ENCODE measurements around the gene CIB2.

Gene CIB2

DNA sequence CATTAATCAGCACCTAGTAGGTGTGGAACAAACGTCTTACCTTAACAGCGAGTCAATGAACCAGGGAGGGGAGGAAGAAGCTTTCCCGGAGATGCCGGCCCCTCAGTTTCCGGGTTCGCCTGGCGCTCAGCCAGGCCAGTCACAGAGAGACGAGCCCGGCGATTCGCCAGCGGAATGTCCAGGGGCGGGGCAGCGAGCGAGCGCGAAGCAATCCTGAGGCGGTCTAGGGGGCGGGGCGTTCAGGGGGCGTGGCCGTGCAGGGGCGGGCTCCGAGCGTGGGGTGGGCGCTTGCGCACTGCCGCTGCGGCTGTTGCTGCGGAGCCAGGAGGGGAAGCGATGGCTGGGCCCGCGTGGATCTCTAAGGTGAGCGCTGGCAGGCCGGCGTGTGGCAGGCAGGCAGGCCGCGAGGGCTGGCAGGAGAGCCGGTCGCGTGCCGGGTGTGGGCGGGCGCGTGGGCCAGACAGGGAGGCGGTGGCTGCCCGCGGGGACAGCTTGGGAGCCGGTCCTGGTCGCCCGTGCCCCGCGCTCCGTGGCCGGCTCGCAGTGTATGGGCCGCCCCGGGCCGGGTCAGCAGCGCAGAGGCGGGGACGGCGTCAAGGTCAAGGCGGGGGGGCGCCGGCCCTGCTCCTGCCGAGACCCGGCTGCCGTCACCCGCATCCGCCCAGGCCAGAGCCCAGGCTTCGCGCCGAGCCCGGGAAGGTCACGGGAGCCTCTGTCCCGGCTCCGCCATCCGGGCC is 18.0 kb upstream of the CIB2 start, which contains the start of gene IDH3A:
Gene IDH3A, plus strand, starts transcription at position 295 of the 737 bp plus-strand sequence. Its CDS starts 42 bp downstream, at position 337.
- peak; percentile 96 for DNase-seq

DNA sequence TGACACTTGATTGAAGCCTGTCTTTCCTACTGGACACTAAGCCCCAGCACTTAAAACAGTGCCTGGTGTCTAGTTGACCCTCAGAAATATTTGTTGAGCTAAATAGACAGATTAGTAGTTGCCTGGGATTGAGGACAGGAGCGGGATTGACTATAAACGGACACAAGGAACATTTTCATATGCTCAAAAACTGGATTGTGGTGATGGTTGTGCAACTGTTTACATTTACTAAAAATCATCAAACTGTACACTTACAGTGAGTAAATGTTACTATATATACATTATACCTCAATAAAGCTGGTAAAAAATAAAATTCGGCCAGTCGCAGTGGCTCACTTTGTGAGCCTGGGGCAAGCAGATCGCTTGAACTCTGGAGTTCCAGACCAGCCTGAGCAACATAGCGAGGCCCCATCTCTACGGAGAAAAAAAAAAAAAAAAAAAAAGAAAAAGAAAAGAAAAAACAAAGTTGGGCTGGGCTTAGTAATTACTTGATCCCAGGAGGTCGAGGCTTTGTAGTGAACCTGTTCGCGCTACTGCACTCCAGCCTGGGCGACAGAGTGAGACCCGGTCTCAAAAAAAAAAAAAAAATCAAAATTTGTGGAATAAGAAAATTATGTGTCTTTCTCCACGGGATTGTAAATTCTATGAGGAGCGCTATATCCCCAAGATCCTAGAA is 17.3 kb upstream of the CIB2 start:
- DNase-seq: no peak

DNA sequence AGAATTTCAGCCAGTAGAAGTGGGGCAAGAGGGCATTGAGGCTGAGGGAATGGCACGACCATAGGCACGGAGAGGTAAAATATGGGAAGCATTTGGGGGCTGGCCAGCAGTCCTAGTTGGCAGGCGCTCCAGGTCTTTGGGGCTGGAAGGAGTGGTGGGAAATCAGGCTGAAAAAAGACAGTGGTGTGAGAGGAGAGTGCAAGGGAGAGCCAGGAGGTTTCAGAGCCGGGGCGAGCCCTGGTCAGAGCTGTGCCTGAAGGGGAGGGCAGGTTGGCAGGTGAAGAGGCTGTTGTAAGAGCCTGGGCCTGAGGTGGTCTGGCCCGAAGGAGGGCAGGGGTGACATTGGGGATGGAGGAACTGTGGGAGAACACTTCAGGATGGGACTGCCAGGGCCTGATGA is 16.3 kb upstream of the CIB2 start:
- no peak for DNase-seq

DNA sequence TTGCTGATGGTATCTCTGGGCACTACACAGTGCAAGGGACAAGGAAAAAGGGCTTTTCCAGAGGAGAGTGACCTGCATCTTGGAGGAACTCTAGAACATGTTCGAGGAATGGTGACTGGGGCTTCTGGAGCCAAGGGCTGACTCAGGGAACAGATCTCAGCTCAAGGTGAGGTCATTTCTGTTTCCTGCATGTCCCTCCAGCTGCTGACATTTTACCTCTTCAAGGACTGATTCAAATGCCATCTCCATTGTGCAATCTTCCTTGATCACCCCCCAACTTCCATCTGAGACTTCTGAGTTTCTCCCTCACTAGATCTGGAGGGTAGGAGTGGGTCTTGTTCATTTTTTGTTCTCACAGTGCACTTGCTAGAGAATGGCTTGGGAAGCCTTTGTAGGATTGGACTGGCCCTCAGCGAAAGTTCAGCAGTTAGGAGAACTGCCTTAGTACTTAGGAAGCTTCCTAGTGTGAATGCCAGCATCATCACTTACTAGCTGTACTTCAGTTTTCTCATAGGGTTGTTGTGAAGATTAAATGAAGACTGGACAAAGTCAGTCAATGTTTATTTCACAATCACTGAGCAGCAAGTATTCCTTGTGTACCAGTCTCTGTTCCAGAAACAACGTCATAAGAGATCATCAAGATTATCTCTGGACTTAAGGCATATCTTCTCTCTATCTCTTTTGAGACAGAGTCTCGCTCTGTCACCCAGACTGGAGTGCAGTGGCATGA is 15.3 kb upstream of the CIB2 start:
- no peak for DNase-seq

DNA sequence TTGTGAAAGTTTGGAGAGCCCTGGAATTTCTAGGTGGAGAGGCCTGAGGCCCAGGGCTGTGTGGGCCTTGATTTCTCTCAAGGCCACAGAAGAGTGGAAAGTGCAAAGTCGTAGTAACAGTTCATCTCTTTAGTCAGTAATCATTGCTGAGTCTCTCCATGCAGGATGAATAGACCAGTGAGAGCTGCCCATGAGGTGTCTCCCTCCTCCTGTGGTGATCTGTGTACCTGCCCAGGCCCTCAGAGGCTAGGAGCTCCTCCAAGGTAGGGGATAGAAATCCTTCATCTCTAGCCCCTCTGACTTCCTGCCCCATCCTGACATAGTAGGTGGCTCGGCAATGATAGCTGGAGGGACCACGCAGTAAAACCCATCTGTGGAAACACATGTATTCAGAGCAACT is 11.1 kb upstream of the CIB2 start:
- DNase-seq: no peak

DNA sequence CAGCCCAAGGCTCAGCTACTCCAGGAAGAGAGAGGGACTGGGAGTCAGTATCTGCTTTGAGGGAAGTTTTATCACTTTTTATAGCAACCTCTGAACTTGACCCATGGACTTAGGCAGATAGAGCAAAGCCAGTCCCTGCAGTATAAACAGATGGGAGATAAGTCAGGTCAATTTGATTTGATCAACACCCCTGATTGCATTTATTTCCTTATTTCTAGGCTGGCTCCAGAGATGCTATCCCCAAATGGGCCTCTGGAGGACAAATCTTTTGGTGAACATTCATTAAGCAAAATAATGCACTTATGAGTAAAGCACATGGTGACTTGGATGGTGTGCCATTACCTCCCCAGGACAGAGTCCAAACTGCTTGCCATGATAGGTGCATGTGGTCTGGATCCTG is 9.0 kb upstream of the CIB2 start:
- DNase-seq: no peak

DNA sequence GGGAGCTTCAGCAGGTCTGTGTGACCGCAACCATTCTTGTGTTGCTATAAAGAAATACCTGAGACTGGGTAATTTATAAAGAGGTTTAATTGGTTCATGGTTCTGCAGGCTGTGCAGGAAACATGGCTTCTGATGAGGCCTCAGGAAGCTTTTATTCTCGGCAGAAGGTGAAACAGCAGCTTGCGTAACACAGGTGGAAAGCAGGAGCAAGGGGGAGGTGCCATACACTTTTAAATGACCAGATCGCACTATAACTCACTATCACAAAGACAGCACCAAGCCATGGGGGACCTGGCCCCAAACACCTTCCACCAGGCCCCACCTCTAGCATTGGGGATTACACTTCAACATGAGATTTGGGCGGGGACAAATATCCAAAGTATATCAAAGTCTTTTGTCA is 8.3 kb upstream of the CIB2 start:
- no peak for DNase-seq

DNA sequence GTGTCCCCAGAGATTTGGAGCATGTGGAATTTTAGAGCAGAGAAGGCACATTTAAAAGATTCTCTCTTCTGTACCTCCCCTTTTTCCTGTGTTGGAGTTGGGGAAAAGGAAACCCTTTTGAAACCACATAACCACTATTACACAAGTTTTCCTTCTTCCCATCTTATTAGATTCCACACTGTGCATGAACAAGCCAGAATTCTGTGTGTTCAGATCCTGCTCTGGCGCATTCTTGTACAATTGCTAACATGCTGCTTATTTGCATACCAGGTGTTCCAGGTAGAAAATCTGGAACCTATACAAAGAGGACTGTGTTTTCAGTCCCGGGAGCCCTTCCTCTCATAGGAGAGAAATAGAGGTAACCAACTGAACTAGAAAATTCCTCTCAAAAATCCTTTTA is 2.6 kb upstream of the CIB2 start:
- DNase-seq: no peak

DNA sequence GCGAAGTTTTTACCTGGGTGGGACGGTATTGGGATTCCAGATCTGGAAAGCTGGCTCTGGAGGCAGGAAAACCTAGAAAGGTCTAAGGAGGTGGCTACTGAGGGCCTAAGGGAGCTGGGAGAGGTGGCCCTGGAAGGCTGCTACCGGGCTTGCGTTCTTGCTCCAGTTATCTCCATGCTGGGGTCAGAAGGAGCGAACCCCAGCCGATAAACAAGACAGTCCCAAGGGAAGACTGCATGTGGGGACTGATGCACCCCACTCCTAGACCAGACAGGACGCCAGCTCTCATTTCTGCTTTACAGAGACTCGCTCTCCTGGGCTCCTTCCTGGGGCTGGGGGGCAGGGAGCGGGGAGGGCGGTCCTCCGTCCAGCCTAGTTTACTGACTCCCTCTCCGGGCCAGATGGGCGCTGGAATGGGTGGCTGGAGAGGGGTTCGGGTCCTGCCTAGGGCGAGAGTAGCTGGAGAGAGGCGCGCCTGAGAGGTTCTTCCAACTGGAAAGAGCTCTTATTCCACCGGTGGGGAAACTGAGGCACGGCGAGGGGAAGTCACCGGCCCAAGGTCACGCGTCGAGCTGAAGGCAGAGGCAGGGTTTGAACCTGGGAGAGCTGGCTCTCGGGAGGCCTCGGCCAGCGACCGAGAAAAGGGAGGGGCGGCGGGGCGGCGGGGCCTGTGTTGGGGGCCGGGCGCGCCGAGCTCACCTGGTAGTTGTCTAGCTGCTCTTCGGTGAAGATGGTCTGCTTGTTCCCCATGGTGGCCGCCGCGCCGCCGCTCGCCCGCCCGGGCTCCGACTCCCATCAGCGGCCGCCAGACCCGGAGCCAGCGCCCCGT is 565 bp downstream of the CIB2 start:
- DNase-seq: no peak

DNA sequence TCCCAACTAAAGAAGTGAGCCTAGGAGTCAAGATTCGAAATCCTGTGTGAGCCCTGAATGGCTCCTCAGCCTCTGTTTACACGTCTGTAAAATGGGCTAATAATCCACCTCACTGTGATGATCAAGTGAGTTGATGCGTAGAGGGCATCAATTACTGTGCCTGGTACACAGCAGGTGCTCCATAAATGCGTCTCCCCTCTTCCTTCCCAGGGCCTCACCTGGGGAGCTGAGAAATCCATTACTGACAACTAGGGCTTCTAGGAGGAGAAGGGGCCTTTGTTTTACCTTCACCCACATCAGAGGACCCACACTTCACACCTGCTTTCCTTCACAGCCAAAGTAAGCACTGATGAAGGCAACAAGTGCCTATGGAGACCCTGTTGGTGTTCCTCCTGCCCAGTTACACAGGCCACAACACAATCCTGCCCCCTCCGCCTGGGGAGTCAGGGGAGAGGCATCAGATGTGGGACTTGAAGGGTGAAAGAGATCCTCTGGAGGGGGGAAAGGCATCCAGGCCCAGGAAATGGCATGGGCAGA is 1.4 kb downstream of the CIB2 start:
- peak; percentile 37 for DNase-seq

DNA sequence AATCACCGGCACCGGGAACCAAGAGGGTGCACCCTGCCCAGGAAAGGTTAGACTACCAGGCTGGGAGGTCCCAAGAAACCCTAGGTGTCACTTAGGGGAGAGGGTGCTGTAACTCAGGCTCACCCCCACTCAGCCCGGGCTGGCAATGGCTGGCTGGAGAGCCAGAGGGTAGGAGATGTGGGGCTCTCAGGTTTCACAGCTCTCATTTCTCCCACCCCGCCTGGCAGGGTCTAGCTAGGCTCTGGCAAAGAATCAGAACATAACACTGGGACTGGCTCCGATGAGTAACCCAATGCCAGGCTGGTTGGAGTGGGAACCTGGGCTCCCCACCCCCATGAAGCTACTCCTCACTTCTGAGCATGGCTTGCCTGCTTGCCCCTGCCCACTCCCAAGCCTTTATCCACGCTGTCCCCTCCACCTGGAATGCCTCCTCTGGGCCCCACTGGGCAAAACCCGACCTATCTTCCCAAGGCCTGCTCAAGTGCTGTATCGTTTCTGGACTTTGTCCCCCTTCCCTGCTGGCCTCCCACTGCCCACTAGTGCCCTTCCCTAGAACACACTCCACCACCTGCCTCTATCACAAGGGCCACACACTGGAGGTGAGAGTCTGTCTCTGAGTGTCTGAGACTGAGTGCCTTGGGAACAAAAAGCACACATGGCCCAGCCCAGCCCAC is 2.0 kb downstream of the CIB2 start:
- peak; percentile 59 for DNase-seq

DNA sequence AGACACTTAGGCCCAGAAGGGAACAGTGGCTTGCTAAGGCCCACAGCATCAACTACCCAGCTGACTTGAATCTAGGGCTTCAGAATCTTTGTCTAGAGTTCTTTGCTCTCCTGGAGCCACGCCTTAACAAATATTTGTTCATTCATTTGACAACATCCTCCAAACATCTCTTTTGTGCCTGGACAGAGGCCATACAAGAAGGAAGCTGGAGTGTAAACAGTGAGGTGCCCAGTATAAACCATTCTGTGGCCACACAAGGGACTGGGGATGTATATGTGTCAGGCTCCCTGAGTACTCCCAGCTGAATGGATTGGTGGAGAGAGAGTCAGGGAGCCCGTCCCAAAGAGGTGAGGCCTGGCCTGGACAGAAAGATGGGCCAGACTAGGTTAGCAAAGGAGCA is 3.4 kb downstream of the CIB2 start:
- DNase-seq: peak; percentile 80

DNA sequence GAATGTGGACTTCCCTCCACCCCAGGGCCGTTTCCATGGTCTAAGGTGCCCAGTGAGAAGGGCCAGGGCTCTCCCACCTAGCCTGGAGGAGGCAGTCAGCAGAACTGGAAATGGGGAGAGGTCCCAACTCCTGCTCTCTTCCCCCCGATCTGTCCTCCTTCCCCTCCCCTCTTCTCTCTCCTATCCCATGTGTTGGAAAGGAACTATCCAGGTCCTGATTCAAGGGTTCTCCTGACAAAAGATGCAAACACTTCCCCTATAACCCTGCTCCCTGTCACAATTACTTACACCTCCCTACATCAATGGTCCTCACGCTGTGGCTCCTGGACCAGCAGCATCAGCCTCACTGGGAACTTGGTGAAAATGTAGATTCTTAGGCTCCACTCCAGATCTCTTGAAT is 6.0 kb downstream of the CIB2 start:
- DNase-seq: no peak

DNA sequence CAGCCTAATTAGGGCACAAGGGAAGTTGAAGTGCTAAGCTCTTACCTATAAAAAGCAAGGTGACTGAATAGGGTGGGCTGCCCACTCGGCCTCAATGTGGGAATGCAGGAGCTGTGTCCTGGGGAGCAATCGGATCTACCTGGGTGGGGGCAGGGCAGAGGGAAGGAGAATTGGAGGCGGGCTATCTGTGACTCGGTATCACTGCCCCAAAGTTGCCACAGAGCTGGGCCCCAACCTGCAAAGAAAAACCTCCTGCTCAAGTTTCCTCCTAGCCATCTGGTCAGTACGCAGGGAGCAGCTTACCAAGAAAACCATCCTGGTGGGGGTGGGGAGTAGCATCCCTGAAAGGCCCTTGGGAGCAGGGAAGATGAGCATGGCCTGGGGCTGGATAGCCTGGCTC is 10.7 kb downstream of the CIB2 start:
- DNase-seq: peak; percentile 88

DNA sequence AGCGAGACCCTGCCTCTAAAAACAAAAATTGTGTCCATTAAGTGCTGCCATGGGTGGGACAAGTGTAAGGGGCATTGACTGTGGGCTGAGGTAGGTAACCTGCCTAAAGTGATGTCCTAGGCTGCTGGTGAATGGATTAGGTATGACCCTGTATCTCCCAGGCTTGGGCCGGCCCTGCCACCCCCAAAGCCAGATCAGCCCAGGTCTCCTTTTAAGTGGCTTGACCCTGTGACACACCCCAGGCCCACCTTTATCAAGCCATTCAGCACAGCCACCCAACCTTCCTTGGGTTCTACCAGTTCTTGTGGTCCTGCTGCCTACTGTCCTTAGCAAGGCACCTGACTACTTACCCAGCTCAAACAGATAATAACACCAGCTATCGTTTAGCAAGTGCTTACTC is 18.7 kb downstream of the CIB2 start:
- no peak for DNase-seq

DNA sequence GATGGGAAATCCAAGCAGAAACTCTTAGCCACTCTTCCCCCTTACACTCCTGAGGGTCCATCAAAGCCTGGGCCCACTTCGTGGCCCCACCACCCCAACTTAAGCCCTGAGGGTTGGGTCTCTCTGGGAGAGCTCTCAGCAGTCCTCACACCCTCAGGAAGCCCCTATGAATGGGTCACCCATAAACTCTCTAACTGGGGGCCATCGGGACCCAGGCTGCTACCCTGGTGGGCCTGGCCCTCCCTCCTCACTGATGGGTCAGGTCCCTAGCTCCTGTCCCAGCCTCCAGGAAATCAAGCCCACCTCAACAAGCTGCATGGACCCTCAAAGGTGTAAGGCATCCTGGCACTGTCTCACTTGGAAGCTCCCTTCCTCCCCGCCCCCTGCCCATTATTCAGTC is 19.5 kb downstream of the CIB2 start:
- no peak for DNase-seq

DNA sequence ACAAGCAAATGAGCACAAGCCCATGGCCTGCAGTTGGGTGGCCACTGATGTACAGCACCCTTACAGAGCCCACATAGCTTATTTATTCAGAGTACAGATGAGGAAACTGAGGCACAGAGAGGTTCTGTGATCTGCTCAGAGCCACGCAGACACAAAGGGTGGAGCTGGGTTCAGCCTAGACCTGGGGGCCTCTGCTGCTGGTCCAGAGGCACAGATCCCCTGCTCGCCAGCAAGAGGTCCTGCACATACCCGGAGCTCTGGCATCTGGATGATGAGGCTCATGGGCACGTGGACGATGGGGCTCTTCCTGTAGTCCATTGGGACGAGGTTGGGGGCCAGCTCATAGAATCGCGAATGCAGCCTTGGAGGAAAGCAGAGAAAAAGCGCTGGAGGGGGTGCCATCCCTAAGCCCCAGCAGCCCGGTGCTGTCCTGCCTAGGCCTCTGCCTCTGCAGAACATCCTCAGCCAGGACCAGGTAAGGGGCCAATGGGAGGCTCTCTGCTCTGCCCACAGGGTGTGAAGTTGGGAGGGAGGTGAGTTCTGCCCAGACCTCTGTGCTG is 20.2 kb downstream of the CIB2 start:
- DNase-seq: no peak

DNA sequence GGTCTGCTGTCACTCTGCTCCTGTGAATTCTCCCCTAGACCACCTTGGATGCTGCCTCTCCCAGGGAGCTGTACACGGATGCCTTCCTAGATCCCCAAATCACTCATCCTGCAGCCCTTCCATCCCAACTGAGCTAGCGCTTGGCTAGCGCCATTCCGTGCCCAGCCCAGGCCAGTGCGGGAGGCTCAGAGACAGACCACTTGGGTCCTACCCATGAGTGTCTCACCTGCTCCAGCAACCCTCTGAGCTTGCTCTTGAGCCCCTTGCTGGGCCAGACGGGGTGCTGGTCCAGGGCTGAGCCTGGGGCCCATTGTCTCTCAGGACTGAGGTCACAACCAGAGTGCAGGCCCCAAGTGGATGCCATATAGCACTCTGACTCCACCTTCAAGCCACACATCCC is 21.1 kb downstream of the CIB2 start:
- DNase-seq: no peak

DNA sequence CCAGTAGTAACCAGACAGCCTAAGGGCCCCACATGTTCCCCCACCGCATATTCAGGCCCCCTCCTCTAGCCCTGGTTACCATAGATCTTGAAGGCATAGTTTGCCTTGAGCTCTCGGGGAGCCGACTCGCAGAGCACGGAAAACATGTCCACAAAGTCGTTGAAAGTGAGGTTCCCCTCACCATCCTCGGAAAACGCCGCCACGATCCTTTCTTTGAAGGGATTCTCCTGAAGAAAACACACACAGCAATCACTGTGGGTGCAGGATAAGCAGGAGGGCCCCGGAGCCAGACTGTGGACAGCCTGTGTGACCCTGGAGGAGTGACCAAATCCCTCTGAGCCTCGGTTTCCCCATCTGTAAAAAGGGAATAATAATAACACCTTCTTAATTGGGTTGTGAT is 22.1 kb downstream of the CIB2 start:
- no peak for DNase-seq

DNA sequence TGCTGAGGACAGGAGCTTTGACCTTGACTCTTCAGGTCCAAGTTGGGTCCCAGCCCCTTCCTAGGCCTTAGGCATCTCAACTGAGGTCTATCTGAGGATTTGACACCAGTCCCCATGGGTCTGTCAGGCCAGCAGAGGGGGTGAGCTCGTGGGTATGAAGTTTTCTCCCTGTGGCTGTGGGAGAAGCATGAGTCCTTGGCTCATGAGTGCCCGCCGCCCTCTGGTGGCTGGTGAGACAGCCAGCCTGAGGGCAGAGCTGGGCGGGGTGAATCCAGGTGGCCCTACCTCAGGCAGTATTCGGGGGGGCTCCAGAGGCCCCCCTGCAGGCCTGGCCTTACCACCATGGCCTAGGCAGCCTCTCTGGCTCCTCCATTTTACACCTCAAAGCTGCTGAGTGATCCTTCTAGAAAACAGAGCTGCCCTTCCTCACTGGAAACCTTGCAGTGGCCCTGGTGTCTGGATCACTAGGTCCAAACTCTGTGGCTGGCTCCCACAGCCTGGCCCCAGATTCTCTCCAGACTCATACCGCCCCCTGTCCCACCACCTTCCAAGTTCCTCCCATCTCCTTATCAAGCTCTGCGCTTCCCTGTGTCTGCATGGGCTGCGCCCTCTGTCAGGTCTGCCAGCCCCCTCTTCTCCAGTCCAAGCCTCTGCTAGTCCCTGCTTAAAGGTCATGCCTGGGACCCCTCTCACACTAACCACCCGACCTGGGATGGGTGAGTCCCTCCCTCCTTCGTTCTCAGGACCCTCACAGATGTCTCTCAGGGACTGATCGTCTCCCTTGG is 22.8 kb downstream of the CIB2 start:
- DNase-seq: peak; percentile 77

DNA sequence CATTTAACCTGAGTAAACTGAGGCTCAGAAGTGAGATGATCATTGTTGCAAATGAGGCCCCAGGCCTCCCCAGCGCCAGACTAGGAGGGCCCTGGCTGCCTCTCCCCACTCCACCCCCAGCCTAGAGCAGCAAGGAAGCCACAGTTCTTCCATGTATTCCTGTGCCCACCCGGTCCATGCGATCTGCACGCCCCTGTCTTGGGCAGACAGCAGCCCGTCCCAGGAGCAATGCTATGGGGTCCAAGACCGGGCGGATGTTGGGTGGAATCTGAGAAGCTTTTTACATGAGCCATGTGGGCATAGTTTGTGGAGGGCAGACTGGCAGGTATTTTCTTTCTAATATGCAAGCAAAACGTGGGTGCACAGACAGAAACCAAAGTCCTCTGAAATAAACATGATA is 23.8 kb downstream of the CIB2 start:
- DNase-seq: no peak
